GM21723 (cell line): ENCODE measurements around the gene CLDND1.

Experiments
- ATAC-seq: cut with Tn5 transposase; IDR thresholded peaks from one replicate; pipeline ENCODE4 v1.9.1; 2021; ENCODE audit warnings: mild to moderate bottlenecking, moderate library complexity; ENCODE audit not compliant: unreplicated experiment

The CLDND1 gene

GRCh38 chr3:98552232-98553020 is 29.7 kb upstream of the CLDND1 start:
- ATAC-seq = no peak

- no peak for ATAC-seq
These were observed 29.1 kb upstream of the CLDND1 start for GRCh38 chr3:98551754-98552153.

GRCh38 chr3:98551236-98551635 is 28.5 kb upstream of the CLDND1 start:
- no peak for ATAC-seq

- no peak for ATAC-seq
These were observed 28.1 kb upstream of the CLDND1 start for GRCh38 chr3:98550833-98551232.

GRCh38 chr3:98548544-98548943 is 25.8 kb upstream of the CLDND1 start:
- ATAC-seq = no peak

- ATAC-seq = peak; percentile 58
These were observed 23.2 kb upstream of the CLDND1 start for GRCh38 chr3:98545940-98546339.

GRCh38 chr3:98542623-98543022 is 19.9 kb upstream of the CLDND1 start:
- ATAC-seq = no peak

- ATAC-seq = no peak
These were observed 19.0 kb upstream of the CLDND1 start for GRCh38 chr3:98541695-98542094.

- peak; percentile 54 for ATAC-seq
These were observed 17.6 kb upstream of the CLDND1 start for GRCh38 chr3:98540346-98540745.

GRCh38 chr3:98536456-98537017 is 13.8 kb upstream of the CLDND1 start:
- ATAC-seq = peak; percentile 70

- ATAC-seq = no peak
These were observed 12.0 kb upstream of the CLDND1 start for GRCh38 chr3:98534734-98535133.

- ATAC-seq = no peak
These were observed 11.5 kb upstream of the CLDND1 start for GRCh38 chr3:98534168-98534567.

GRCh38 chr3:98532709-98533571 is 10.2 kb upstream of the CLDND1 start:
- ATAC-seq = no peak

GRCh38 chr3:98532275-98532637 is 9.6 kb upstream of the CLDND1 start:
- ATAC-seq = no peak

GRCh38 chr3:98531622-98532274 is 9.0 kb upstream of the CLDND1 start, which contains the start of gene GPR15:
TSS of gene GPR15 (plus strand) at chr3:98531978. CDS start at chr3:98532034, 56 bp downstream.
- peak; percentile 37 for ATAC-seq

GRCh38 chr3:98530676-98531075 is 8.0 kb upstream of the CLDND1 start:
- peak; percentile 23 for ATAC-seq

- ATAC-seq = no peak
These were observed 7.3 kb upstream of the CLDND1 start for GRCh38 chr3:98529856-98530459.

GRCh38 chr3:98528474-98529346 is 6.0 kb upstream of the CLDND1 start:
- no peak for ATAC-seq

GRCh38 chr3:98525494-98525893 is 2.8 kb upstream of the CLDND1 start:
- no peak for ATAC-seq
